Effector CD8-positive, alpha-beta T cell (primary cell): ENCODE results near the gene RASA1.
"Not testable (repeated sequence)": the region's sequence is repeated elsewhere in the genome, so short reads cannot be mapped to it uniquely, and the experiment has no call there.

Experiments
- DNase-seq: peaks from one replicate; lab custom pipeline; 2025; lab: John Stamatoyannopoulos, UW

The RASA1 gene

DNA sequence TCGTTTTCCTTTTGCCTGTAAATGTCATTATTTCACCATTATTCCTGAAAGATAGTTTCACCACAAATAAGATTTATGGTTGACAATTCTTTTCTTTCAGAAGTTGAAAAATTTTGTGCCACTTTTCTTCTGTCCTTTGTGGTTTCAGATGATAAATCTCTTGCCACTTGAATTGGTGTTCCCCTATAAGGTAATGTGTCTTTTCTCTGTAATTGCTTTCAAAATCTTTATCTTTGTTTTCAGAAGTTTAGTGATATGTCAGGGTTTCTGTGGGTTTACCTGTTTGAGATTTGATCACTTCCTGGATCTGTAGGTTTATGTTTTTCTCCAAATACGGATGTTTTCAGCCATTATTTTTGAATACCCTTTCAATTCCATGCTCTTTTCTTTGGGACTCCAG lies 14.6 kb downstream of the RASA1 start:
- DNase-seq: no peak

DNA sequence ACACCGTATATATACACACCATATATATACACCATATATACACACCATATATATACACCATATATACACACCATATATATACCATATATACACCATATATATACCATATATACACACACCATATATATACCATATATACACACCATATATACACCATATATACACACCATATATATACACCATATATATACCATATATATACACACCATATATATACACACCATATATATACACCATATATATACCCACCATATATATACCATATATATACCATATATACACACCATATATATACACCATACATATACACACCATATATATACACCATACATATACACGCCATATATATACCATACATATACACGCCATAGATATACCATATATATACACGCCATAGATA lies 19.6 kb downstream of the RASA1 start:
- DNase-seq: not testable (repeated sequence)

DNA sequence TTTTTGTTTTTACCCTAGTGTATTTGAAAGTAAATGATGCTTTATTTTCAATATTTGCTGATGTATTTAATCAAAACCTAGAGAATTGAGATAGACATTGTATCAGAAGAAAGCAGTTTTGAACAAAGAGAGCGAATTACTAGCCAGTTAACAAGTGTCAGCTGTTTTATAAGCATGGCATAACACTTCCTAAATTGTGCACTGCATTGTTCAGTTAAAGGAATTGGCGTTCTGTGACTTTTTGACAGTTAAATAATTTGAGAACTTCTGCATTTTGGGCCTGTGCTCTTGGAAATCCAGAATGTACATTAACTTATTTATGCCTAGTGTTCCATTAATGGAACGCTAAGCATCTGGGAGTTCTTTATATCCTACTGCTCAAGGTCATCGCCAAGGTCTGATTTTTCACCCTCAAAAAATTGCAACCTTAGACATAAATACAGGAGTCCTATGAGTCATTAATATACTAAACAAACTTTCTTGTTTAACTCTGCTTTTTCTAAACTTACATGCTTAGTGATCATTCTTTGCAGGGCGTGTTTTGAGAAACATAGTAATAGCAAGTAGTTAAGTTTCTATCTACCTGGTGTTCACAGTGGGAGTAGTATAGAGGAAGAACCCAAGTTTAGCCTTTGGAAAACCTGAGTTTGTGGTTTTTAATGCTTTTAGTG lies 31.1 kb downstream of the RASA1 start:
- DNase-seq: no peak

DNA sequence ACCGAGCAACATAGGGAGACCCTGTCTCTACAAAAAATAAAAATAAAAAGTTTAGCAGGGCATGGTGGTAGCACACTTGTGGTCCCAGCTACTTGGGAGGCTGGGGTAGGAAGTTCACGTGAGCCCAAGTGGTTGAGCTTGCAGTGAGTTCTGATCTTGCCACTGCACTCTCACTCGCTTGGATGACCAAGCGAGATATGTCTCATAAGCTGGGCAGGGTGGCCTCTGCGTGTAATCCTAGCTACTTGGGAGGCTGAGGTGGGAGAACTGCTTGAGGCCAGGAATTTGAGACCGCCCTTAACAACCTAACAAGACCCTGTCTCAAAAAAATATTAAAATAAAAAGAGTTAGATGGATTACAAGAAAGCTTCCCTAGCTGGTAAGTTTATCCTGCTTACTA lies 32.5 kb downstream of the RASA1 start:
- DNase-seq: no peak

DNA sequence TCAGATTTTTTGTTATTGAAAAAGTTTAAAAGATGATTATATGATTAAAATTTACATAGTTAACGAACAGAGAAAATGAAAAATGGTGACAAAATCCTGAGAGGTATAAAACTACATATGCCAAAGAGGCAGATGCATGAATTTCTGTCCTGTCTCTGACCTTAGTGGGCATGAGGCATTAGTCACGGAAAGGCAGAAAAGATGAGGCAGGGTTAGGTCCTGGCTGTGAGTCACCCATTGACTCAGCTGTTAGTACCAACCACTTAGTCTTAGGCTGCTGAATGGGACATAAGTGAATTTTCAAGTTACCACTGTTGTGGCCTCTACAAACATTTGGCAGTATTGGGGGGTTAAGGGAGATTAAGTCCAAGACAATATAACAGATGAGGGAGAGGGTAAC lies 33.1 kb downstream of the RASA1 start:
- no peak for DNase-seq

DNA sequence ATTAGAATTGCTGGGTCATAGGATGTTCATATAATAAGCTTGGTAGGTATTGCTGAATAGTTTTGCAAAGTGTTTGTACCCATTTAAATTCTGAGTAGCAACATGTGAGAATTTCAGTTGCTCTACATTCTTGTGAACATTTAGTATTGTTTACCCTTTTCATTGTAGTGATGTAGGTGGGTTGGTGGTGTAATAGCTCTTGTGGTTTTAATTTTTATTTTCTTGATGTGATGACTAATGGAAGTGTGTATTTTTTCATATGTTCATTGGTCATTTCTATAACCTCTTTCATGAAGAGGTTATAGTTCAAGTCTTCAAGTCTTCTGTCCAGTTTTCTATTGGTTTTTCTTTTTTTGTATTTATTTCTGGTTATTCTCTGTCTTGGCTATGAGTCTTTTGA lies 34.4 kb downstream of the RASA1 start:
- no peak for DNase-seq

DNA sequence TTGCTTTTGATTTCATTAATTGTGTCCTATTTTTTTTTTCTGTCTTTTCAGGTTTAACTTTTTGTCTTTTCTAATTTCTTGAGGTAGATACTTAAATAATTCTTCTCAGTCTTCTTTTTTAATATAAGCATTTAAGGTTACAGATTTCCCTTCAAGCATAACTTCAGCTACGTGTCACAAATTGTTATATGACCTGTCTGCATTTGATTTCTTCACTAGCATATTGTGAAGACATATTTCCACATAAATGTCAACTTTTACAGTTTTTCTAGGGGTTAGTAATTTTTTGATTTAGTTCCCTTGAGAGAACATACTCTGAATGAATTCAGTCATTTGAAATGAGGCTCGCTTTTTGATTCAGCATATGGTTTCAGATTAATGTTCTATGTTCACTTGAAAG lies 35.6 kb downstream of the RASA1 start:
- DNase-seq: no peak

DNA sequence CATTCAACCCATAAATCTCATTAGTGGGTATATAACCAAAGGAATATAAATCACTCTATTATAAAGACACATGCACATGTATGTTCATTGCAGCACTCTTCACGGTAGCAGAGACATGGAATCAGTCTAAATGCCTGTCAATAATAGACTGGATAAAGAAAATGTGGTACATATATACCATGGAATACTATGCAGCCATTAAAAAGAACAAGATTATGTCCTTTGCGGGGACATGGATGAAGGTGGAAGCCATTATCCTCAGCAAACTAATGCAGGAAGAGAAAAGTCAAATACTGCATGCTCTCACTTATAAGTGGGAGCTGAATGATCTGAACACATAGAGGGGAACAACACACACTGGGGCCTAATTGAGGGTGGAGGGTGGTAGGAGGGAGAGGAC lies 38.4 kb downstream of the RASA1 start:
- DNase-seq: not testable (repeated sequence)

DNA sequence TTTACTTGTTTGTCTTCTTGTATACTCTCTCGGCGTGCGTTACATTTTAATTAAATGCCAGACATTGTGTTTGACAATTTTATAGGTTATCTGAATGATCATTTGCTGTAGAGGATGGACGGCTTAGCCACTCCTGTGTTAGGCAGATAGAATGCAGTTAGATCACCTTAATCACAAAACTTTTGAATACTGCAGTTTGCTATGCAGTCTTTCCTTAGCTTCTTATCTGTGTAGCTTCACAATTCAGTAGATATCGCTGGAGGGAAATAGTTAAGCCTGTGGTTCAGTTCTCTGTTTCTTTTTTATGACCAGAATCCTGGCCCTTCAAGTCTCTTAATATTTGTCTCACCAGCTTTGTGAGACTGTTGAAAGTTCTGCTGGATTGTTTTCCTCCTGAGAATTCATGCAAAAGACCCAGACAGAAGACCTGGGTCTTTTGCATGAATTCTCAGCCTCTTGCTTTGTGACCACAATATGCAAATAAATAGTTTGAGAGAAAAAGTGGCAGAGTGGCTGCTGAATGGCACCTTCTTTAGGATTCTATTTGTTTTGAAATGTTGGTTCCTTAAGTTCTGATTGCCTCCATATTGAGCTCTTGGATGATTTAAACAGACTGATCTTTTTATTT lies 40.2 kb downstream of the RASA1 start:
- no peak for DNase-seq

DNA sequence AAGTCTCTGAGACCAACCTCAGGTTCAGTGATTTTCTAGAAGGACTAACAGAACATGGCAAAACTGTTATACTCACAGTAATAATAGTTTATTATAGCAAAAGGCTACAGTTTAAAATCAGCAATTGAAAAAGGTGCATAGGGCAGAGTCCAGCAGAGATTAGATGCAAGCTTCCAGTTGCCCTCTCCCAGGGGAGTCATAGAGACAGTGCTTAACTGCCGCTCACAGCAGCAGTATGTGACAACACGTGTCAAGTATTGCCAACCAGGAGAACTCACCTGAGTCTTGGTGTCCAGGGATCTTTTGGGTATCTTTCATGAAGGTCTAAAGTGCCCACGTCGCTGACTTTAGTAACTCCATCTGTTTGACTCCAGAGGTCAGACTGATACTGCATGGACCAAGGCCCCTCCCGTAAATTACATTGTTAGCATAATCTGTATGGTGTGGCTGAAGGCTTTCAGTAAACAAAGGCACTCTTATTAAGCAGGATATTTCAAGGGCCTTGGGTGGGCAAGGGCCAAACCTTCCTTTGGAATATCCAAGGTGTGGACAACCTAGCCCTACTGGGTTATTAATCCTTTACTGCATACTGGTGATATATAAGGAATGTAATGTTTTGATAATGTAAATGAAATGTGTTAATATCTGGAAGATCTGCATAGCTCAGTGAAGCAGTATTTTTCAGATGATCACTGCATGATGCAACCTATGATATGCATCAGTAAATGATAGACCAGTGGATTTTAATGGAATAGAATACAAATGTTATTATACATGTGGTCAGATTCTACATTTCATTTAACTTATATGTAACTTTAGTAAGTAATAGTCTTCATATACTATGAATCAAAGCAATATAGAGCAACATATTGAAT lies 44.0 kb downstream of the RASA1 start:
- DNase-seq: no peak

DNA sequence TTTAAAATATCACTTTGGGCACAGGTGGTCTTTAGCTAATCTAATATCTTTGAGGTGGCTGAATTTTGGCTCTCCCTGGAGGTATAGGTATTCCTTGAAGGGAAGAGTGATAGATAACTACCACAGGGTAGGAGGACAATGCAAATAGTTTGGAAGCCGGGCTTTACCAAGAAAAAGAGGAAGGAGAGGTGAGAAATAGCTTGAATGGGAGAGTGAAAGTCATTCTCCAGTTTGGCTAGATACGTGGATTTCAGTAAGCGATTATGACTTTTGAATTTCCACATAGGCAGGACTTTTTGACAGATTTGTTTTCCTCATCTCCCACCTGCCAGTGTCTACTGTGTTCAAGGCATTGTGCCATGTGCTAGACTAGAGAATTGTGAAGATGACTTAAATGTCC lies 45.5 kb downstream of the RASA1 start:
- DNase-seq: no peak

DNA sequence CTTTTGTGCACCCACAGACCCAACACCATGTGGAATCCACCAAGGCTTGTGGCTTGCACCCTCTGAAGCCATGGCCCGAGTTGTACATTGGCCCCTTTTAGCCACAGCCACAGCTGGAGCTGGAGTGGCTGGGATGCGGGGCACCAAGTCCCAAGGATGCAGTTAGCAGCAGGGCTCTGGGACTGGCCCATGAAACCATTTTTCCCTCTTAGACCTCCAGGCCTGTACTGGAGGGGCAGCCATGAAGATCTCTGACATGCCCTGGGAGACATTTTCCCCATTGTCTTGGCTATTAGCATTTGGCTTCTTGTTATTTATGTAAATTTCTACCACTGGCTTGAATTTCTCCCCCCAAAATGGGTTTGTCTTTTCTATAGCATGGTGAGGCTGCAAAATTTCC lies 51.8 kb downstream of the RASA1 start:
- no peak for DNase-seq

DNA sequence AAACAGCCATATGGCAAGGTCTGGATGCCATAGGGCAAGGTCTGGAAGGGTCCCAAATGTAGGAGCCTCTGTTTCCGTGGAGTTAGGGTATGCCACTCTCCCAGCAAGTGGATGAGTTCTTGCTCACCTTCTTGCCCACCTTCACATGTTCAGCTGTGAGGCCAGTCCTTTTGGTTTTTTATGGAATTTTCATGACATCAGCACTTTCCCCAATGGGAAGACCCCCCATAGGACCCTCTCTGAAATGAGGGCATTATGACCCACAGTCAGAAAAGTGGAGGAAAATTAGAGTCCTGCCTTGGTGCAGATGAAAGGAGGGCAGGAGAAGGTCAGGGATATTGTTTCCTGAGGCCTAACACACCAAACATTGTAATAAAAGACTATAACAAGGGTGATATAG lies 53.9 kb downstream of the RASA1 start:
- no peak for DNase-seq

DNA sequence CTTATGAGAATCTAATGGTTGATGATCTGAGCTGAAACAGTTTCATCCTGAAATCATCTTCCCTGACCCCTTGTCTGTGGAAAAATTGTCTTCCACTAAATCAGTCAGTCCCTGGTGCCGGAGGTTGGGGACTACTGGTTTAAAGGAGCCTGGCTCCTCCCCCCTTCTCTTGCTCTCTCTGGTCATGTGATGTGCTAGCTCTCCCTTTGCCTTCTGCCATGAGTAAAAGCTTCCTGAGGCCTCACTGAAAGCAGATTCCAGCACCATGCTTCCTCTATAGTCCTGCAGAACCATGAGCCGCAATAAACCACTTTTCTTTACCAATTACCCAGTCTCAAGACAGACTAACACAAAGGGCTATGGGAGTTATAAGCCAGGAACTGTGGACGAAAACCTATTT lies 54.7 kb downstream of the RASA1 start:
- DNase-seq: no peak

DNA sequence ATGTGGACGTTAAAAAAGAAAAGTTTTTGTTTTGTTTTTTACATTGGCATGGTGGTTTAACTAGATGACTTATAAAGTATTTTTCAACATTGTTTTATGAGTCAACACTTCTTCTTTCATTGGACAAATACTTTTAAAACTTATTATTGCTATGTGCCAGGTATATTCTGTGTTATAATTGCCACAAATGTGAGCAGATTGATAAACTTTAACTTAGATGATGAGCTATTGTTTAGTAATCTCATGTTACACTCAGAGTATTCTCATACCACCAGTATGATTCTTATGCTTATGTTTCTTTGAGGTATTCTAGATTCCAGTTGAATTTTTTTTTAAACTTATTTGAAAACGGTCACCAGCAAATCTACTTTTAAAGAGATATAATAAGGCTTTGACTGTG lies 60.3 kb downstream of the RASA1 start:
- no peak for DNase-seq

DNA sequence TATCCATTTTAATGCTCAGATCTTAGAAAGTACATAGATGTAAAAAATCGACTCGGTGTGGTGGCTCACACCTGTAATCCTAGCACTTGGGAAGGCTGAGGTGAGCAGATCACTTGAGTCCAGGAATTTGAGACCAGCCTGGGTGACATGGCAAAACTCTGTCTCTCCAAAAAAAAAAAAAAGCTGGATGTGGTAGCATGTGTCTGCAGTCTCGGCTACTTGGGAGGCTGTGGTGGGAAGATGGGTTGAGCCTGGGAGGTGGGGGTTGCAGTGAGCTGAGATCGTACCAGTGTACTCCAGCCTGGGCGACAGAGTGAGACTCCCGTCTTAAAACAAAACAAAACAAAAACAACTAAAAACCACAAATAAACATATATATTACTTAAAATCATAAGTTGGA lies 61.4 kb downstream of the RASA1 start:
- DNase-seq: no peak

DNA sequence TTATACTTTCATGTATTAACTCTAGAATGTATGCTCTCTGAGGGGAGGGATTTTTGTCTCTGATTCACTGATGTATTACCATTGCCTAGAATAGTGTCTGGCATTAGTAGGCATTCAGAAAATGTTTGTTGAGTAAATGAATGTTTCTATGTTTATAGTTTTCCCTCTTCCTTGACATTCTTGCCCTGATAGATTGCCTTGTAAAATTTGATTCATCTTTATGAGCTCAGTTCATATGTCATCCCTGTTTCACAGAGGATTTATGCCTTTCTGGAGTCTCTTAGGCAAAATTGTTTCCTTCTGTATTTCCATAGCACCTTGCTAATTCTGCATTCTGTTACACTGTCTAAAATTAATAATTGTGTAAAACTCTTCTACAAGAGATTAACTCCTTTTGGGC lies 72.3 kb downstream of the RASA1 start:
- no peak for DNase-seq

DNA sequence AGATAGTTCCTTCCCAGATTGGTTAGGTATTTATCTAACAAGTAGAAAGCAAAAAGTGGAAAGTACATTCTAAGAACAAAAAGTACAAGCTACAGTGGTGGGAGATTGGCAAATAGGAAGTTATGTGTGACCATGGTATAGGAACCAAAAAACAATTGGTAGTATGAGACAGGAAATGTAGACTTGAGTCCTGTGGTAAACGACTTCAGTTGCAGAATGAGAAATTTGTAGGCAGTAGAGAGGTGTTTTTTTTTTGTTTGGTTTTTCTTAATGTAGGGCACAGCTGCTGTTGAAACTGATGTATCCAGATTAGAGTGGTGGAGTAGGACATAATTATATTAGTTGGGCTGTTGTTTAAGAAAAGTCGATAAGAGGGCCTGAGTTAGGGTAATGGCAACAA lies 73.0 kb downstream of the RASA1 start:
- no peak for DNase-seq

DNA sequence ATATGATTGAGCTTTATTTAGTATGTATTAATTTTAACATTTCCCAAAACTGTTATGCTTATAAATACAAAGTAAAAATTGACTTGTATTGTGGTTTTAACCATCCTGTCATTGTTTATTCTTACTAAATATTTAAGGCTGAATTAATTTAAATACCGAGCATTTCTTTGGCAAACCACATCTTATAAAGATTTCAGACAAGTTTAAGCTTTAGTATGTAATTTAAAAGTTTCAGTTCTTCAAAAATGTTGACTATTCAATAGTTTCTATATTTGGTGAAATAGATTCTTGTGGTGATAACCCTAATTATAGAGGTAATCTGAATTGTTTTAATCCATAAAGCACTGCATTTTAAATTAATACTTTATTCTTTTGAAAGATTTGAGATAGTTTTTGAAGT lies 79.6 kb downstream of the RASA1 start:
- DNase-seq: no peak

DNA sequence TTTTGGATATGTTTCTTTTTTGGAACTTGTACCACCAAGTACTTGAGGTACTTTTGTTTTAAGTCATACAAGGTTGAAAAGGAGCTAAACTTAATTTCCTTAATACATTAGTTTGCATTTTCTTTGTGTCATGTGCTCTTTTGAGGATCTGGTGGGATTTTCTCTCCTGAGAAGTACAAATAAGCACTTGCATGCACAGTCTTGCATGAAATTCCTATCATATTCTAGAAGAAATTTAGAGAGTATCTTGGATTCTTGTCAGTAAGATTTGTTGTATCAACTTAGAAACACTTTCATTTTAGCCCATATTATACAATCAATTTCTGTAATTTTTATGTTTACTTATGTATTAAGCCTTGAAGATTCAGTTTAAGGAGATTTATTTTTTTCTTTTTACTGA lies 80.2 kb downstream of the RASA1 start:
- no peak for DNase-seq

DNA sequence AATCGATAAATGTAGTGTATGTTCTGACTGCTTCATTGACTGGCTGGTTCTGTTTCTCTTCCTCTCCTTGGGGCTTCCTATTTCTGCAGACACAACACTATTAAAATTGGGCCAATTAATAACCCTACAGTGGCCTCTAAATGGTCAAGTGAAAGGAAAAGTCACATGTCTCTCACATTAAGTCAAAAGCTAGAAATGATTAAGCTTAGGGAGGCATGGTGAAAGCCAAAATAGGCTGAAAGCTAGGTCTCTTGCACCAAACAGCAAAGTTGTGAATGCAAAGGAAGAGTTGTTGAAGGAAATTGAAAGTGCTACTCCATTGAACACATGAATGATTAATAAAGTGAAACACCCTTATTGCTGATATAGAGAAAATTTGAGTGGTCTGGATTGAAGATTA lies 86.8 kb downstream of the RASA1 start:
- DNase-seq: no peak

DNA sequence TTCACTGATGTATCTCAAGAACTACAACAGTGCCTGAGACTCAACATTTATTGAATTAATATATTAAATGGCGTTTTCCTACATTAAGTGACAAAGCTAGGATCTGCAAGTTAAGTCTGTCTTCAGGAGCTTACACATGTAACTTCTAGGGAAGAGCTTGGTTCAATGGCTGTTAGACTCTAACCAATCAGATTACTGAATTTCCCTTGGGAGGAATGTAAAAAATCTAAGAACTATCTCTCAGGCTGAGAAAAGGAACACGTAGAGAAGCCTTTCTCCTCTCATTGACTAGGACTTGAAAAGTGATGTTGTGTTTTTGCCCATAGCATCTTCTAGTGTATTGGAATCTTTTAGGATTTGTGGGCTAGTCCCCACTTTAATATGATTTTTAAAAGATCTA lies 91.4 kb downstream of the RASA1 start:
- no peak for DNase-seq

DNA sequence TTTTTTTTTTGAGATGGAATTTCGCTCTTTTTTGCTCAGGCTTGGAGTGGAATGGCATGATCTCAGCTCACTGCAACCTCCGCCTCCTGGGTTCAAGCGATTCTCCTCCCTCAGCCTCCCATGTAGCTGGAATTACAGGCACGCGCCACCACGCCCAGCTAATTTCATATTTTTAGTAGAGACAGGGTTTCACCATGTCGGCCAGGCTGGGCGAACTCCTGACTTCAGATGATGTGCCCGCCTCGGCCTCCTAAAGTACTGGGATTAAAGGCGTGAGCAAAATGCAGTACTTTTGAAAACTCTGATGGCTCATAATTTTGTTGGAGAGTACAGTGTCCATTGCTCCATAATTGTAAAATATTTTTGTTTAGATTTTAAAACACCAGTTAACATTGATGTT lies 92.4 kb downstream of the RASA1 start:
- no peak for DNase-seq
